ENCODE measurements around the gene COL25A1.

Gene COL25A1

DNA sequence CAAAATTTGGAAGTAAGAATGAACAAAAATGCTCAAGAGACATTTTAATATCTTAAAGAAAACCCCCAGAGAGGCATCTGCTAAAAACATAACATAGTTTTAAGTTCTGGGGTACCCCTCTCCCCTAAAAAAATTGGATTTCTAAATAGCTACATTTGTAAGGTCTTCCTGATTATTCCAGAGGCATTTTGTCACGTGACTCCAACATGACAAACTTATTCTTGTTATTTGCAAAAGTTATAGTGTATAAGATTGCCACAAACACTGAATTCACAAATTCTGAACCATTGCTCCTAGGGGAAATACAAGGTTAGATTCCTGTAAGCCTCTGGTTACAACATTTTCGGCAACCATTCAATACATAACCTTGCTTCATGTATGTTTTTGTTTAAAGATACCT, 73.4 kb downstream of the COL25A1 start:
- H3K27ac ChIP-seq = no peak overlapping the region
- H3K4me2 ChIP-seq = no peak overlapping the region
- no peaks in the 10 kb centered on the region for H4K20me1 ChIP-seq
- H3K27me3 ChIP-seq = no peaks in the 10 kb centered on the region
- H3K9ac ChIP-seq = no peak overlapping the region
- H3K9me3 ChIP-seq = no peaks in the 10 kb centered on the region
- no peaks in the 10 kb centered on the region for H3K36me3 ChIP-seq
- no peak overlapping the region for H3K4me3 ChIP-seq
- no peak for TF ChIP-seq Cebpa-rat (IDR thresholded peaks at IDR 0.05)
- no peaks in the 10 kb centered on the region for H3K4me1 ChIP-seq

DNA sequence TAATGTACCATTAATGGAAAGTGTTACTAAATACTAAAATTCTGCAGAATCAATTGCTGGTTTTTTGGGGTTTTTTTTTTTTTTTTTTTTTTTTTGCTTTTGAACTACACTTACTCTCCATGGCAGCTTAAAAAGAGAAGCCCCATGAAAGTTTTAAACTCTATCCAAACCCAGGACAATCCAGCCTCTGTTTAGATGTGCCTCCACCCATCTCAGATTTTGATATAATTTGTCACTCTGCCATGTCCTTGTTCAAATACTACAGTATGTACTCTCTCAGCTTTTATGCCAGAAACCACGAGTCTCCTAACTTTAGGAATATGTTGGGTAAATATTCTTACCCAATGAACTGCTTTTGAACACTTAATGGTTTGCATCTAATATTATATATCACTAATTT, 84.2 kb downstream of the COL25A1 start:
- H3K9me3 ChIP-seq = no peaks in the 10 kb centered on the region
- H3K27ac ChIP-seq = no peak overlapping the region
- no peaks in the 10 kb centered on the region for H3K4me1 ChIP-seq
- no peak overlapping the region for H3K9ac ChIP-seq
- no peaks in the 10 kb centered on the region for H3K36me3 ChIP-seq
- H4K20me1 ChIP-seq = no peaks in the 10 kb centered on the region
- no peak for TF ChIP-seq Cebpa-rat (IDR thresholded peaks at IDR 0.05)
- H3K4me3 ChIP-seq = no peak overlapping the region
- H3K4me2 ChIP-seq = no peak overlapping the region
- H3K27me3 ChIP-seq = no peaks in the 10 kb centered on the region

DNA sequence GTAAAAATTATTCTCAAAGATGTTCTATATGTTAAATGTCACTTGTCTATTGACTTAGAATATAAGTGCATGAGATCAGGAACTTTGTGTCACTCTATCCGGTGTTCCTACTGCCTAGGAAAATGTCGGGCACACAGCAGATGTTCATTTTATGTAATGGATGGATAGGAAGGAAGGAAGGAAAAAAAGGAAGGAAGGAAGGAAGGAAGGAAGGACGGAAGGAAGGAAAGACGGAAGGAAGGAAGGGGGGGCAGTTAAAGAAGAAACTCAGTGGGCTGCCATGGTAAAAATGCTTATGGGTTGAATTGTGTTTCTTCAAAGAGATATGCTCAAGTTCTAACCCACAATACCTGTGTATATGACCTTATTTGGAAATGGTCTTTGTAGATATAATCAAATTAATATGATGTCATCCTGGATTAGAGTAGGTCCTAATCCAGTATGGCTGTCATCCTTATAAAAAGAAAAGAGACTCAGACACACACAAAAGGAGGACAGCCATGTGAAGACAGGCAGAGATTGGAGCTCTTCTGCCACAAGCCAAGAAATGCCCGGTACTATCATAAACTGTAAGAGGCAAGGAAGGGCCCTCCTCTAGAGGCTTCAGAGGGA, 86.3 kb downstream of the COL25A1 start:
- Histone ChIP-seq H4K20me1 (no peaks in the 10 kb centered on the region), H3K4me1 (no peaks in the 10 kb centered on the region), H3K27ac (no peak overlapping the region), H3K36me3 (no peaks in the 10 kb centered on the region), H3K27me3 (no peaks in the 10 kb centered on the region), H3K9me3 (no peaks in the 10 kb centered on the region), H3K9ac (no peak overlapping the region), H3K4me2 (no peak overlapping the region), H3K4me3 (no peak overlapping the region)
- TF ChIP-seq Cebpa-rat (IDR thresholded peaks at IDR 0.05) = no peak

DNA sequence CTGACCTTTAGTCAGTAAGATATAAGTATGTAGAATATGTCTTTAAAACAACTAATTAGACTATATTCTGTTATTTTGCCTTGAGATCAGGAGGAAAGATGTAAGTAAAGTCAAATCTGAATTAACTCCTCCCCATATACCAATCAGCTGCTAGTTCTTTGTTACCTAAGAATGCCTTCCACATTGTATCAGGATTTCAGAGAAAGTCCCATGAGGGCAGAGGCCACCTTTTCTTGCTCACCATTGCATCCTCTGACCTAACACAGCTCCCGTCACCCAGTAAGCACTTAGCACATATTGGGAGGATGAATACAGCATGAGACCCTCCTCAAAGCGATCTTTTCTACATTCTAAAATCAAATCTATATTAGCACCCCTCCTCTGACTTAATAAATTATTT, 87.0 kb downstream of the COL25A1 start:
- Histone ChIP-seq H4K20me1 (no peaks in the 10 kb centered on the region), H3K27ac (no peak overlapping the region), H3K36me3 (no peaks in the 10 kb centered on the region), H3K9me3 (no peaks in the 10 kb centered on the region), H3K4me3 (no peak overlapping the region), H3K9ac (no peak overlapping the region), H3K4me1 (no peaks in the 10 kb centered on the region), H3K4me2 (no peak overlapping the region), H3K27me3 (no peaks in the 10 kb centered on the region)
- no peak for TF ChIP-seq Cebpa-rat (IDR thresholded peaks at IDR 0.05)

DNA sequence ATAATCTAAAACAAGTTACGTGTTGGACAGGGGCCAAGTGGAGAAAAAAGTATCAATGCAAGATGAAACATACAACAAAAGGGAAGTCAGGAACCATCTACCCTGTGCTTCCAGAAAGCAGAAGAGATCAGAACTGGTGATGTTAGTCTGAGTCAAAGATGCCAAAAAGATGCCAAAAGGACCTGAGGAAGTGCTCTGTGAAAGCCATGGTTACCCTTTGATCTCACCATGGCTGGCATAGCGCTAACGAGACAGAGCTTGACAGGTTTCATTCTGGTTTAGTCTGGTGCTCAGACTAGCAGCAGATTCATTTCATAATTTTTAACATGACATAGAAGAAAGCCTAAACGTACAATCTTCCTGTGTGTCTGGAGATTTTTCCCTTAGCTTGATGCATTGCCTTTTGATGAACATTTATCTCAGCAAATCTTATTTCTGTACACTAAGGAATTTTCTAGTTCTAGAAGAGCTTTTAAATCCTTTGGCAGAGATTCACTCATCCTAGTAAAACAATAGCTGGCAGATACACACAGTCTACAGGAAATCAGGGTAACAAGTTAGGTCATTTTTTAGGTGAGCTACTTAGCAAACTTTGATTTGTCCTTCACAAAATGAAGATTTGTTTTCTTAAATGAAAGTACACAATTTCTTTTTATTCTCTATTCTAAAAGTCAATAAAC, 87.7 kb downstream of the COL25A1 start:
- TF ChIP-seq Cebpa-rat (IDR thresholded peaks at IDR 0.05) = no peak
- no peak overlapping the region for H3K27ac ChIP-seq
- no peak overlapping the region for H3K4me3 ChIP-seq
- no peaks in the 10 kb centered on the region for H3K36me3 ChIP-seq
- H3K9ac ChIP-seq = no peak overlapping the region
- H3K27me3 ChIP-seq = no peaks in the 10 kb centered on the region
- no peaks in the 10 kb centered on the region for H4K20me1 ChIP-seq
- H3K9me3 ChIP-seq = no peaks in the 10 kb centered on the region
- H3K4me2 ChIP-seq = no peak overlapping the region
- H3K4me1 ChIP-seq = no peaks in the 10 kb centered on the region

- Histone ChIP-seq H3K4me3 (no peak overlapping the region), H4K20me1 (no peaks in the 10 kb centered on the region), H3K27ac (no peak overlapping the region), H3K4me2 (no peak overlapping the region), H3K4me1 (no peaks in the 10 kb centered on the region), H3K27me3 (no peaks in the 10 kb centered on the region), H3K9me3 (no peaks in the 10 kb centered on the region), H3K9ac (no peak overlapping the region), H3K36me3 (no peaks in the 10 kb centered on the region)
- no peak for TF ChIP-seq Cebpa-rat (IDR thresholded peaks at IDR 0.05)
Observed at GRCh38 chr4:109213056-109213455, 89.4 kb downstream of the COL25A1 start.

GRCh38 chr4:109211671-109212070, 90.8 kb downstream of the COL25A1 start:
- H3K9me3 ChIP-seq = no peaks in the 10 kb centered on the region
- no peak overlapping the region for H3K27ac ChIP-seq
- no peaks in the 10 kb centered on the region for H3K36me3 ChIP-seq
- H3K4me1 ChIP-seq = no peaks in the 10 kb centered on the region
- H3K4me2 ChIP-seq = no peak overlapping the region
- no peak overlapping the region for H3K4me3 ChIP-seq
- no peaks in the 10 kb centered on the region for H3K27me3 ChIP-seq
- no peak for TF ChIP-seq Cebpa-rat (IDR thresholded peaks at IDR 0.05)
- H3K9ac ChIP-seq = no peak overlapping the region
- H4K20me1 ChIP-seq = no peaks in the 10 kb centered on the region

DNA sequence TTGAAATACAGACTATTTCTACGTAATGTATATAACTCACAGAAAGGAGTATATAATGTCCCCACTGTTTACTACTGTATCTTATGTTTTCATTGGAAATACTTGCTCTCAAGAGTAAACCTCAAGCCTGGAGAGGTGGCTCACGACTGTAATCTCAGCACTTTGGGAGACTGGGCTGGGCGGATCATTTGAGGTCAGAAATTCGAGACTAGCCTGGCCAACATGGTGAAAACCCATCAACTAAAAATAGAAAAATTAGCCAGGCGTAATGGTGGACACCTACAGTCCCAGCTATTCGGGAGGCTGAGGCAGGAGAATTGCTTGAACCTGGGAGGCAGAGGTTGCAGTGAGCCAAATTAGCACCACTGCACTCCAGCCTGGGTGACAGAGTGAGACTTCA, 92.8 kb downstream of the COL25A1 start:
- H3K27ac ChIP-seq = no peak overlapping the region
- H3K9me3 ChIP-seq = no peaks in the 10 kb centered on the region
- H3K9ac ChIP-seq = no peak overlapping the region
- no peaks in the 10 kb centered on the region for H3K27me3 ChIP-seq
- no peak overlapping the region for H3K4me2 ChIP-seq
- TF ChIP-seq Cebpa-rat (IDR thresholded peaks at IDR 0.05) = no peak
- H3K36me3 ChIP-seq = no peaks in the 10 kb centered on the region
- no peaks in the 10 kb centered on the region for H4K20me1 ChIP-seq
- H3K4me3 ChIP-seq = no peak overlapping the region
- no peaks in the 10 kb centered on the region for H3K4me1 ChIP-seq

GRCh38 chr4:109207898-109208297, 94.6 kb downstream of the COL25A1 start:
- Histone ChIP-seq H3K27ac (no peak overlapping the region), H3K27me3 (no peaks in the 10 kb centered on the region), H3K4me3 (no peak overlapping the region), H3K4me2 (no peak overlapping the region), H3K36me3 (no peaks in the 10 kb centered on the region), H3K9me3 (no peaks in the 10 kb centered on the region), H3K4me1 (no peaks in the 10 kb centered on the region), H3K9ac (no peak overlapping the region), H4K20me1 (no peaks in the 10 kb centered on the region)
- TF ChIP-seq Cebpa-rat (IDR thresholded peaks at IDR 0.05) = no peak

DNA sequence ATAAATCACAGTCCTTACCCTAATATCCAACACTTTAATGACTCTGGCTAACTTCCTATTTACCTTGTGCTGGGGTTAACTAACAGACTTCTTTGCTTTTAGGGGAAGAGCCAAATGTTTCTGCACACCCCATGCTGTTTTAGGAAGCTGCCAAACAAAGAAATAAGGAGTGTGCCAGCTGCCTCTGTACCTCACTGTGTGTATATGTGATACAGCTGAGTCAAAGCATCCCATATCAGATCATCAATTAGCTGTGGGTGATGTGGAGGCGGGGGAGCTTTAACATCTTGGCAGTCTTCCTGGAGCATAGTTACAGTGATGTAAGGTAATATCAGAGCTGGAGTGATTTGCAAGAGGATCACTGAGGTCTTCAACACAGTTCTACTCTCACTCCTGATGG, 95.4 kb downstream of the COL25A1 start:
- Histone ChIP-seq H3K27me3 (no peaks in the 10 kb centered on the region), H3K27ac (no peak overlapping the region), H3K9ac (no peak overlapping the region), H4K20me1 (no peaks in the 10 kb centered on the region), H3K4me1 (no peaks in the 10 kb centered on the region), H3K36me3 (no peaks in the 10 kb centered on the region), H3K4me2 (no peak overlapping the region), H3K9me3 (no peaks in the 10 kb centered on the region), H3K4me3 (no peak overlapping the region)
- no peak for TF ChIP-seq Cebpa-rat (IDR thresholded peaks at IDR 0.05)

Data from BLaER1 (cell line).